ENCODE data around the gene KLHL2. TPM values are rescaled to one million over a fixed set of nuclear protein-coding genes. Genes with fewer than 3 reads are reported as not detected.
"Not testable (repeated sequence)": the region's sequence is repeated elsewhere in the genome, so short reads cannot be mapped to it uniquely, and the experiment has no call there.

KLHL2 gene
- total RNA-seq, 4 donors from 2014 or later: 23.1 to 42.6 (median 32.4) TPM

DNA sequence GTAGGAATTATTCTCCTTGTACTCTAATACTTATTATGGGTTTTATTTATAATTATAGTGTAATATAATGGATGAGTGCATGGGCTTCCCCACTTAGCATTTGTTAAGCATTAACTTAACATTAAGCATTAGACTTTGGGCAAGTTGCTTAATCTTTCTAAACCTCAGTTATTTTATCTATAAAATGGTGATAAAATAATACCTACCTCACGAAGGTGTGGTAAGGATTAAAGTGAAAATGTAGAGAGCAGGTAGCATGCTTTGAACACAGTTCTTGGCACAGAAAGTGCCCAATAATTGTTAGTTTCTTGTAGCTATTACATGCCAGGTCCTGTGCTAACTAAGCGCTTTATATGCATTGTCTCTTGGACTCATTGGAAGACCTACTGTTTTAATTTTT lies 122.7 kb downstream of the KLHL2 start:
- ATAC-seq (ENCODE audit: low FRiP score) (no peak), DNase-seq (ENCODE audit: low spot score) (no peak)
- TF ChIP-seq, protein P1, sequence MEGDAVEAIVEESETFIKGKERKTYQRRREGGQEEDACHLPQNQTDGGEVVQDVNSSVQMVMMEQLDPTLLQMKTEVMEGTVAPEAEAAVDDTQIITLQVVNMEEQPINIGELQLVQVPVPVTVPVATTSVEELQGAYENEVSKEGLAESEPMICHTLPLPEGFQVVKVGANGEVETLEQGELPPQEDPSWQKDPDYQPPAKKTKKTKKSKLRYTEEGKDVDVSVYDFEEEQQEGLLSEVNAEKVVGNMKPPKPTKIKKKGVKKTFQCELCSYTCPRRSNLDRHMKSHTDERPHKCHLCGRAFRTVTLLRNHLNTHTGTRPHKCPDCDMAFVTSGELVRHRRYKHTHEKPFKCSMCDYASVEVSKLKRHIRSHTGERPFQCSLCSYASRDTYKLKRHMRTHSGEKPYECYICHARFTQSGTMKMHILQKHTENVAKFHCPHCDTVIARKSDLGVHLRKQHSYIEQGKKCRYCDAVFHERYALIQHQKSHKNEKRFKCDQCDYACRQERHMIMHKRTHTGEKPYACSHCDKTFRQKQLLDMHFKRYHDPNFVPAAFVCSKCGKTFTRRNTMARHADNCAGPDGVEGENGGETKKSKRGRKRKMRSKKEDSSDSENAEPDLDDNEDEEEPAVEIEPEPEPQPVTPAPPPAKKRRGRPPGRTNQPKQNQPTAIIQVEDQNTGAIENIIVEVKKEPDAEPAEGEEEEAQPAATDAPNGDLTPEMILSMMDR (IDR thresholded peaks at IDR 0.05): no peak

DNA sequence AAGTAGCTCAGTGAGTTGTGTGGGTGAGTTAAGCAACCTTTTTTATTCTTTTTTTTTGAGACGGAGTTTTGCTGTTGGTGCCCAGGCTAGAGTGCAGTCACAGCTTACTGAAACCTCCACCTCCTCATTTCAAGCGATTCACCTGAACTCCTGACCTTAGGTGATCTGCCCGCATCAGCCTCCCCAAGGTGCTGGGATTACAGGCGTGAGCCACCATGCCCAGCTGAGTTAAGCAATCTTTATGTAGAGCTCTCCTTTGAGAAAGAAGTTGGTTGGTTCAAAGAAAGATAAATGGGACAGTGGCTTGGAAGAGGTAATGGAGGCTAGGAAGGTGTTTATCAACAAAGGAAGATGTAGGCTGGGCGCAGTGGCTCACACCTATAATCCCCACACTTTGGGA lies 123.3 kb downstream of the KLHL2 start:
- DNase-seq (ENCODE audit: low spot score) (no peak), ATAC-seq (ENCODE audit: low FRiP score) (no peak)
- TF ChIP-seq, protein P1 (IDR thresholded peaks at IDR 0.05): no peak

DNA sequence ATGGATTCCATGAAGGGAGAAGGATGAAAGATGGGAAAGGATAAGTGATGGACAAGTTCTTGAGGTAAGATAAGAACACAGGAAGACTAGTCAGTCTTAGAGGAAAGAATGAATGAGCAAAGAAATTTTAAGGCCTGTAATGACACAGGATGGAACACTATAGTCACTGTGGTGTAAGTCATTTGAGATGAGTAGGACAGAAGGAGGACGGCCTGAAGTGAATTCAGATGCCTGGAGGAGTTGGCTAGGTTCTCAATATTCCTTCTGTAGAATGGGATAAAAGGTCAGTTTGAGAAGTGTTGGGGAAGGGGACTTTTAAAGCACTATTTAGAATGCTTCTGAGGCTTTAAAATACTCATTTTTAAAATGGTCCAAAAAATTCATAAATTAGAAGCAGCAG lies 124.0 kb downstream of the KLHL2 start:
- TF ChIP-seq, protein P1 (IDR thresholded peaks at IDR 0.05): no peak
- ATAC-seq (ENCODE audit: low FRiP score) (no peak), DNase-seq (ENCODE audit: low spot score) (no peak)

DNA sequence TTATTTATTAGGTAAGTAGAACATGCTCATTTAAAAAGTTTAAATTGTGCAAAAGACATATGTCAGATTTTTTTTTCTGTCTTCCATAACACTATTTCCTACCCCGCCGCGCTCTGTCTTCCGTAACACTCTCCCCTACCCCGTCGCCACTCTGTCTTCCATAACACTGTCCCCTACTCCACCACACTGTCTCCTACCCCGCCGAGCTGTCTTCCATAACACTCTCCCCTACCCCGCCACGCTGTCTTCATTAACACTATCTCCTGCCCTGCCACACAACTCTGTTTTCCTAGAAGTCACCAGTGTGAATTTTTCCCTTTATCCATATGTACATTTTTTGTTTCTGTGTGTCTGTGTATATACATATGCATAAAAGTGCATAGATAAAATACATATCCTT lies 124.5 kb downstream of the KLHL2 start:
- DNase-seq (ENCODE audit: low spot score) (no peak), ATAC-seq (ENCODE audit: low FRiP score) (no peak)
- TF ChIP-seq, protein P1 (IDR thresholded peaks at IDR 0.05): no peak

DNA sequence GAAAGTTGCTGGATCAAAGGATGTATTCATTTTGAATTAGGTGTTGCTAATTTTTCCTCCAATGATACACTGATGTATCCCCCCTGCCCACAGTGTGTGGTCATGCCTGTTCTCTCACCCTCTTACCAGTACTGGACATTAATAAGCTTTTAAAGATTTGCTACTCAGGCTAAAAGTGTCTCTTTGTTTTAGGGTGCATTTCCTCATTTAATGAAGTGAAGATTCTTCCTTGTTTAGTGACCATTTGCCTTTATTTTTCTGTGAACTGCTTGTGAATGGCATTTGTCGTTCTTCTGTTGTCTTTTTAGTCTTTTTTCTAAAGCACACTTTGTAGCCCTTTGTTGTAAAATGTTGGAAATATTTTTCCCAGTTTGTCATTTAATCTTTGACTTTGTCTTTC lies 125.1 kb downstream of the KLHL2 start:
- ATAC-seq (ENCODE audit: low FRiP score) (no peak), DNase-seq (ENCODE audit: low spot score) (no peak)
- TF ChIP-seq, protein P1 (IDR thresholded peaks at IDR 0.05): no peak

DNA sequence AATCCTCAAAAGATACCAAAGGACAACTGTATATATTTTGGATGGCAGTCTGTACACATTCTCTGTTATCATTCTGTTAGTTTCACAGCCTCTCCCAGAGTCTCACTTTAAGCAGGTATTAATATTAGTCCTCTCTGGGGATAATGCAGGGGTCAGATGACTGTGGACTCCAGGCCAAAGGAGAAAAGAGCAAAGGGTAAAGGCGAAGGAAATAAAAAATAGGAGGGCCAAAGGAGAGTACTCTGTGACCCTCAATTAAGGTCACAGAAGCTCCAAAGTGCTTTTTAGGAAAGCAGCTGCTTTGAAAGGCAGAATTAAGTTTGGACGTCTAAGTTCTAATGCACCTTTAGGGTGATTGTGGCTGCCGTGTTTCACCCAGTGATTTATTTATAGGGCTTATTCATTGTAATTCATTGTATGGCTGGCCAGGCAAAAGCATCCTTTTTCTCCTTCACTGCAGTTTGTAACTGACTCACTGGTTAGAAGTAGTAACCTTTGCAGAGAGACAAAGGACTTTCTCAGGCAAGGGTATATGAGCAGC lies 127.9 kb downstream of the KLHL2 start:
- DNase-seq (ENCODE audit: low spot score) (no peak), ATAC-seq (ENCODE audit: low FRiP score) (no peak)
- TF ChIP-seq, protein P1 (IDR thresholded peaks at IDR 0.05): no peak

DNA sequence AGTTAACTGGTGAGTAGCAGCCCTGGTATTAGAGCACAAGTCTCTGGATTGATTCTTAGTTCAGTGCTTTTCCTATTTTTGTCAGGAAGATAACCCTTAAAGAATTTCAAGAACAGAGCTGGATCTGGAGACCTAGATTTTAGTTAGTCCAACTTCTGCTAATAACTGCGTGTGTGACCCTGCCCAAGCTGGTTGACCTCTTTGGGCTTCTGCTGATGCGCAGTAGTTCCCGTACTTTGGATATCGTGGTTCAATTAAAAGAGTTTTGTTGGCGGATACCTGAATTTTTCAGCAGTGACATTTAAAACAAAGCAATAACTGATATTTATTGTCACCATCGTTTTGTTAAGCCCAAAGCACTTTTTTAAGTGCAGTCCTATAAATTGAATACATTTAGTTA lies 129.4 kb downstream of the KLHL2 start:
- no peak for ATAC-seq (ENCODE audit: low FRiP score)
- TF ChIP-seq, protein P1 (IDR thresholded peaks at IDR 0.05): no peak
- DNase-seq (ENCODE audit: low spot score): no peak

DNA sequence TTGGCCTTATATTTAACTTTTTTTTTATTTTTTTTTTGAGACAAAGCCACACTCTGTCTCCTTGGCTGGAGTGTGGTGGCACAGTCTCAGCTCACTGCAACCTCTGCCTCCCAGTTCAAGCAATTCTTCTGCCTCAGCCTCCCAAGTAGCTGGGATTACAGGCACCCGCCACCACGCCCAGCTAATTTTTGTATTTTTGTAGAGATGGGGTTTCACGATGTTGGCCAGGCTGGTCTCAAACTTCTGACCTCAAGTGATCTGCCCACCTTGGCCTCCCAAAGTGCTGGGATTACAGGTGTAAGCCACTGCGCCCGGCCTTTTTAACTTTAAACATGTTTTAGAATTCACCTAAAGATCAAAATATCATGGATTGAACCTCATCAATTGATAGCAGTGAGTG lies 135.0 kb downstream of the KLHL2 start:
- not testable (repeated sequence) for DNase-seq (ENCODE audit: low spot score)

More for the DNA sequence above, 135.0 kb downstream of the KLHL2 start:
- ATAC-seq (ENCODE audit: low FRiP score): not testable (repeated sequence)
